GM12874 (cell line): ENCODE data around the gene PGAM5.

Experiments
- TF ChIP-seq, protein P1 (sequence below): IDR thresholded peaks from 2 replicates; pipeline ENCODE4 v1.5.1; 2011; ENCODE audit warnings: low read depth, mild to moderate bottlenecking, control low read depth, low read length, moderate library complexity; ENCODE audit not compliant: insufficient read depth

Gene PGAM5

DNA sequence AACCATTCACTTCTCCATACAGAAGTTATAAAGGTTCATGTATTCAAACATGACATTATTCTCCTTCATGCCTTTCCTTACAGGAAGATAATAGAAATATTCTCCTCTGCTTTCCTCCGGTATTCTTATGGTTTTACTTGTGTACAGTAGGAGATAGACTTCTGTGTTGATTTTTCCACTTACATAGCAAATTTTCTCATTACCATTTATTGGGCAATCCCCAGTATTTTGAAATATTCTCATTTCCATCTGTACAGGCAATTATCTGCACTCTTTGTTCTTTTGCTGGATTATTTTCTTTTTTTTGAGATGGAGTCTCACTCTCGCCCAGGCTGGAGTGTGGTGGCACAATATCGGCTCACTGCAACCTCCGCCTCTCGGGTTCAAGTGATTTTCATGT is 12.3 kb upstream of the PGAM5 start:
- TF ChIP-seq, protein P1, sequence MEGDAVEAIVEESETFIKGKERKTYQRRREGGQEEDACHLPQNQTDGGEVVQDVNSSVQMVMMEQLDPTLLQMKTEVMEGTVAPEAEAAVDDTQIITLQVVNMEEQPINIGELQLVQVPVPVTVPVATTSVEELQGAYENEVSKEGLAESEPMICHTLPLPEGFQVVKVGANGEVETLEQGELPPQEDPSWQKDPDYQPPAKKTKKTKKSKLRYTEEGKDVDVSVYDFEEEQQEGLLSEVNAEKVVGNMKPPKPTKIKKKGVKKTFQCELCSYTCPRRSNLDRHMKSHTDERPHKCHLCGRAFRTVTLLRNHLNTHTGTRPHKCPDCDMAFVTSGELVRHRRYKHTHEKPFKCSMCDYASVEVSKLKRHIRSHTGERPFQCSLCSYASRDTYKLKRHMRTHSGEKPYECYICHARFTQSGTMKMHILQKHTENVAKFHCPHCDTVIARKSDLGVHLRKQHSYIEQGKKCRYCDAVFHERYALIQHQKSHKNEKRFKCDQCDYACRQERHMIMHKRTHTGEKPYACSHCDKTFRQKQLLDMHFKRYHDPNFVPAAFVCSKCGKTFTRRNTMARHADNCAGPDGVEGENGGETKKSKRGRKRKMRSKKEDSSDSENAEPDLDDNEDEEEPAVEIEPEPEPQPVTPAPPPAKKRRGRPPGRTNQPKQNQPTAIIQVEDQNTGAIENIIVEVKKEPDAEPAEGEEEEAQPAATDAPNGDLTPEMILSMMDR: no peak

DNA sequence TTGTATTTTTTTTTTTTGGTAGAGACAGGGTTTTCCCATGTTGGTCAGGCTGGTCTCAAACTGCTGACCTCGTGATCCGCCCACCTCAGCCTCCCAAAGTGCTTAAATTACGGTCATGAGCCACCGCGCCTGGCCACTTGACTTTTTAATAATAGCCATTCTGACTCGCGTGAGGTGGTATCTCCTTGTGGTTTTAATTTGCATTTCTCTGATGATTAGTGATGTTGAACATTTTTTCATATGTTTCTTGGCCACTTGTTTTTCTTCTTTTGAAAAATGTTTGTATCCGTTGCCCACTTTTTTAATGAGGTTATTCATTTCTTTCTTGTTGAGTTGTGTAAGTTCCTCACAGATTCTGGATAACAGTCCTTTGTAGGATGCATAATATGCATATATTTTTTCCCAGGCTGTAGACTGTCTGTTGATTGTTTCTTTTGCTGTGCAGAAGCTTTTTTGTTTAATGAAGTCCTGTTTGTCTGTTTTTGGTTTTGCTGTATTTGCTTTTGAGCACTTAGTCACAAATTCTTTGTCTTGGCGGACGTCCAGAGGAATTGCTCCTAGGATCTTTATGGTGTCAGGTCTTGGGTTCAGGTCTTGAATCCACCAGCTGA is 10.3 kb upstream of the PGAM5 start:
- TF ChIP-seq, protein P1: no peak

DNA sequence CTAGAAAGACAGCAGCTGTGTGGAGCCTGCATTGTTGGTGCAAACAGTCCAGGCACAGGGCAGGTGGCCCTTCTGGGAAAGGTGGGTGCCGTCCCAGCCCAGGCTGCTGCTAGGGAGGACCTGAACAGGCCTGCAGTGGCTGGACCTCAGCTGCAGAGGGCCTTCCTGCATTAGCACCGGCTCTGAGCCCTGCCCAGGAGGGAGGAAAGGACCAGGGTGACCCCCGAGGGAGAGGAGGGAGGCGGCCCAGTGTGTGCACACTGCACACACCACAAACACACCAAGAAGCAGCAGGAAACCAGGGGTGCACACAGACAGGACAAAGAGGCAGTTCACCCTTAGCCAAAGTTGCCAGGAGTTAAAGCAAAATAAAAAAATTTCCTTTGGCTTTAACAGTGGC is 8.0 kb upstream of the PGAM5 start:
- TF ChIP-seq, protein P1: no peak

DNA sequence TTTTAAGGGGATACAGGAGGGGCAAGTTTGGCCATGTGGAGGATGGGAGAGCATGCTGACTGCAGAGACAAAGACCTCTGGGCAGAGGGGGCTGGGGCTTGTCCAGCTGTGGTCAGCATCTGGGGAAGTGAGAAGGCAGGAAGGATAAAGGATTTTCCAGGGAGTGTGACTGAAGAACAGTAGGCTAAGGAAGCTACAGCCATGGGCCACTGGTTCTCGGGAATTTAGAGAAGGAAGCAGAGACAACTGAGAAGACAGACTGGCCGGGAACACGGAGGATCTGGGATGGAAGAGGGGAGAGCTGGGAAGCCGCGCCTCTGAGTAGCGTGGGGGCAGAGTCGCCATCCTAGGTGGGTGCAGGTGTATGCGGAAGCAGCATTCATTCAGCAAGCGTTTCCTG is 7.0 kb upstream of the PGAM5 start:
- TF ChIP-seq, protein P1: no peak

DNA sequence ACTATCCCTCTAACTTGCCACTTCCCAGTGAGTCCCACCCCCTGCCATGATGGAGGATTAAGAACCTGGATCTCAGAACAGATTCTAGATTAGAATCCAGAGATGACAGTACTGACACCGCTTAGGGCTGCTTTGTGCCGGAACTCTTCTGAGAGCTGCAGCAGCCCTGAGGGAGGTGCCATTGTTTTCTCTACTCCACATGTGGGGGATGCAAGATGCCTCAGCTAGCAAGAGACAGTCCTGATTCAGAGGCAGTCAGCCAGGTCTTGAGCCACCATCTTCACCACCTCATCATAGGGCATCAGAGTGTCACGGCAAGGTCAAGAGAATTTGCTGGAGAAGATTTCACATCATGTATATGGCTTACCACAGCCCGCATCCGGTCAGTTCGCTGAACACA is 3.4 kb upstream of the PGAM5 start:
- TF ChIP-seq, protein P1: no peak

DNA sequence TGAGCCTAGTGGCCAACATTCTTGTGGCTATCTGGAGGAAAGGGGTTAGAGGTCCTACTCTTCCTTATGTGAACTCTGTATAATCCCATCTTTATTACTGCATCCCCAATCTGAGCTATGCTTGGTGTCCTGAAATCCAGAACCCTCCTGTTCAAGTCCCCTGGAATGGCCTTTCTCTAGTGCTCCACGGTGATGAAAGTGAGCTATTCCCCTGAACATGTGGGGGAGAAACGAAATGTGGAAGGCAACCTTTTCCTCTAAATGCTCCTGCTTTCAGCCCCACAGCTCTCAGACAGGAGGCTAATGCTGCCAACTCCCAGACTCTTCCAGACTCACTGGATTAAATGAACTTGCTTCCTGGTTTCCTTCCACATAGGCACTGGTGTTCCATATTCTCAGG is 2.5 kb upstream of the PGAM5 start:
- TF ChIP-seq, protein P1: no peak

DNA sequence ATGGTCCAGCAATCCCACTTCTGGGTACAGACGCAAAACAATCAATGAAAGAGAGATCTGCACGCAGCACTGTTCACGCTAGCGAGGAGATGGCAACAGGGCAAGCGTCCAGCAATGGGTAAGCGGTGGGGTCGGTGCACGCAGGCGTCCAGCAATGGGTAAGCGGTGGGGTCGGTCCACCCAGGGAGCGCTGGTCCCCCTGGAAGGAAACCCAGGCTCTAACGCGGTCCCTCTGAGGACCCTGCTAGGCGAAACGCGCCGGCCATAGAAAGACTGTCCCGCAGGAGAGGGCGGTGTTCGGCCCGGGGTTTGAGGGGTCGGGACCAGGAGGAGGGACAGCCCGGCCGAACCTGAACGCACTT is 618 bp upstream of the PGAM5 start:
- TF ChIP-seq, protein P1: no peak
